Activated T-cell treated with anti-CD3 and anti-CD28 coated beads for 48 hours (primary cell): ENCODE measurements around the gene LONP1.
"Not testable (repeated sequence)": the region's sequence is repeated elsewhere in the genome, so short reads cannot be mapped to it uniquely, and the experiment has no call there.

Experiments used
- DNase-seq: peaks from one replicate; pipeline ENCODE4 v3.0.0-alpha.2; 2020; ENCODE audit warnings: low read depth

The LONP1 gene

GRCh38 chr19:5693195-5694166, 26.5 kb downstream of the LONP1 start:
- no peak for DNase-seq

GRCh38 chr19:5692723-5693194, 27.2 kb downstream of the LONP1 start:
- DNase-seq, result no peak

GRCh38 chr19:5691822-5692722, 27.9 kb downstream of the LONP1 start:
- DNase-seq, result no peak

GRCh38 chr19:5690955-5691821, 28.8 kb downstream of the LONP1 start:
- peak; percentile 67 for DNase-seq

- peak; percentile 99 for DNase-seq
These were observed 29.6 kb downstream of the LONP1 start, which contains the start of gene RPL36 for GRCh38 chr19:5690125-5690954. Gene RPL36, plus strand, starts transcription at chr19:5690295. Its CDS starts 213 bp downstream, at chr19:5690508.

- not testable (repeated sequence) for DNase-seq
These were observed 31.6 kb downstream of the LONP1 start for GRCh38 chr19:5688262-5688881.

GRCh38 chr19:5687360-5688198, 32.4 kb downstream of the LONP1 start:
- no peak for DNase-seq

- DNase-seq, result peak; percentile 100
These were observed 33.1 kb downstream of the LONP1 start for GRCh38 chr19:5686647-5687359.

- no peak for DNase-seq
These were observed 33.7 kb downstream of the LONP1 start for GRCh38 chr19:5686326-5686646.

GRCh38 chr19:5684694-5685430, 35.1 kb downstream of the LONP1 start:
- no peak for DNase-seq

- DNase-seq, result no peak
These were observed 36.6 kb downstream of the LONP1 start for GRCh38 chr19:5683177-5683886.

- no peak for DNase-seq
These were observed 37.9 kb downstream of the LONP1 start for GRCh38 chr19:5682107-5682482.

- DNase-seq, result no peak
These were observed 38.4 kb downstream of the LONP1 start for GRCh38 chr19:5681391-5682106.

GRCh38 chr19:5680437-5681368, 39.2 kb downstream of the LONP1 start, which contains the start of the genes HSD11B1L and MICOS13:
Gene HSD11B1L, plus strand, starts transcription at chr19:5681027. Its CDS starts 3,806 bp downstream, at chr19:5684833.
Gene MICOS13, minus strand, starts transcription at chr19:5680516. Its CDS starts 30 bp downstream, at chr19:5680486.
- DNase-seq, result peak; percentile 96

GRCh38 chr19:5680084-5680436, 39.9 kb downstream of the LONP1 start:
- DNase-seq, result no peak
